Keratinocyte (primary cell): ENCODE measurements around the gene ATP9B.

Experiments used
- CTCF ChIP-seq, 3 experiments: IDR thresholded peaks in 1 of 3; conservative IDR thresholded peaks in 1 of 3; optimal IDR thresholded peaks in 1 of 3; 2 replicates in 2 of 3; 3 replicates in 1 of 3; pipeline versions ENCODE3 to v1.5.1; 2011; ENCODE audit warnings: low read length in 3 of 3, mild to moderate bottlenecking in 3 of 3, moderate library complexity in 2 of 3, control low read depth in 1 of 3, inconsistent platforms in 1 of 3; ENCODE audit not compliant: insufficient read depth in 2 of 3; ENCODE audit errors: extremely low read depth in 1 of 3
- EZH2 ChIP-seq: IDR thresholded peaks from one replicate; pipeline ENCODE4 v1.6.1; 2012; ENCODE audit warnings: inconsistent platforms, mild to moderate bottlenecking, low read length, moderate library complexity

GRCh38 chr18:79026491-79026890 lies 42.7 kb upstream of the ATP9B start:
- TF ChIP-seq CTCF (optimal IDR thresholded peaks at IDR 0.05 in 1 of 3, IDR thresholded peaks at IDR 0.05 in 1 of 3, conservative IDR thresholded peaks at IDR 0.05 in 1 of 3; ENCODE audit: extremely low read depth in 1 of 3, insufficient read depth in 2 of 3, low read length in 3 of 3) (no peak), EZH2 (no peak)
